Neuronal stem cell (in vitro differentiated cells): Measurements from ENCODE around the gene CNP.

Experiments used
- DNase-seq: peaks from one replicate; pipeline ENCODE4 v3.0.0-alpha.2; 2013; ENCODE audit warnings: low spot score
- H2AFZ ChIP-seq: one replicate; pipeline ENCODE4 v1.6.1; 2013; ENCODE audit warnings: mild to moderate bottlenecking, low read length, inconsistent platforms
- H2AK5ac ChIP-seq: 2 replicates; pipeline ENCODE4 v1.6.1; 2013; ENCODE audit warnings: low read depth, mild to moderate bottlenecking, inconsistent platforms, low read length, moderate library complexity, mixed read lengths
- H2BK120ac ChIP-seq: 2 replicates; pipeline ENCODE4 v1.6.1; 2013; ENCODE audit warnings: low read depth, mild to moderate bottlenecking, inconsistent platforms, low read length, moderate library complexity, mixed read lengths
- H2BK12ac ChIP-seq: one replicate; pipeline ENCODE4 v1.6.1; 2013; ENCODE audit warnings: low read length, inconsistent platforms
- H2BK15ac ChIP-seq: 2 replicates; pipeline ENCODE4 v1.6.1; 2013; ENCODE audit warnings: mild to moderate bottlenecking, low read length, inconsistent platforms, mixed read lengths
- H2BK5ac ChIP-seq: one replicate; pipeline ENCODE4 v1.6.1; 2013; ENCODE audit warnings: inconsistent platforms, mild to moderate bottlenecking, low read length, moderate library complexity
- H3K14ac ChIP-seq: one replicate; pipeline ENCODE4 v1.6.1; 2013; ENCODE audit warnings: low read length, inconsistent platforms
- H3K18ac ChIP-seq: 2 replicates; pipeline ENCODE4 v1.6.1; 2013; ENCODE audit warnings: low read length, inconsistent platforms
- H3K23ac ChIP-seq: 2 replicates; pipeline ENCODE4 v1.6.1; 2013; ENCODE audit warnings: low read depth, mild to moderate bottlenecking, mixed read lengths, low read length, inconsistent platforms; ENCODE audit not compliant: poor library complexity
- H3K27ac ChIP-seq: replicated peaks from 3 replicates; pipeline ENCODE4 v1.5.1; 2013; ENCODE audit warnings: low read length, inconsistent platforms
- H3K27me3 ChIP-seq, 3 experiments: 2 replicates each; pipeline ENCODE4 v1.6.1; 2013; ENCODE audit warnings: low read length in 3 of 3, mild to moderate bottlenecking in 2 of 3, inconsistent platforms in 1 of 3, low read depth in 1 of 3, mixed read lengths in 1 of 3, moderate library complexity in 1 of 3; ENCODE audit not compliant: control insufficient read depth in 3 of 3, insufficient read depth in 3 of 3
- H3K36me3 ChIP-seq, 2 donors: replicated peaks in 1 of 2; 2 replicates each; pipeline ENCODE4 v1.6.1; 2013; ENCODE audit warnings: low read length in 2 of 2; ENCODE audit not compliant: control insufficient read depth in 2 of 2, insufficient read depth in 2 of 2
- H3K4ac ChIP-seq: 2 replicates; pipeline ENCODE4 v1.6.1; 2013; ENCODE audit warnings: inconsistent platforms, mild to moderate bottlenecking, low read length, moderate library complexity
- H3K4me1 ChIP-seq, 2 donors: 1 replicate in 1 of 2; 2 replicates in 1 of 2; pipeline ENCODE4 v1.6.1; 2013; ENCODE audit warnings: low read length in 2 of 2, low read depth in 1 of 2; ENCODE audit not compliant: control insufficient read depth in 2 of 2, insufficient read depth in 1 of 2
- H3K4me2 ChIP-seq: one replicate; pipeline ENCODE4 v1.6.1; 2013; ENCODE audit warnings: mild to moderate bottlenecking, low read length, inconsistent platforms; ENCODE audit not compliant: insufficient read depth, poor library complexity, severe bottlenecking
- H3K4me3 ChIP-seq, 2 donors: 2 replicates each; pipeline ENCODE4 v1.5.1; 2013; ENCODE audit warnings: low read length in 2 of 2, mild to moderate bottlenecking in 2 of 2, inconsistent platforms in 1 of 2, moderate library complexity in 1 of 2
- H3K79me1 ChIP-seq: one replicate; pipeline ENCODE4 v1.6.1; 2013; ENCODE audit warnings: low read depth, mild to moderate bottlenecking, inconsistent platforms, low read length, moderate library complexity
- H3K9ac ChIP-seq: one replicate; pipeline ENCODE4 v1.6.1; 2013; ENCODE audit warnings: mild to moderate bottlenecking, low read depth, low read length, inconsistent platforms; ENCODE audit not compliant: poor library complexity
- H3K9me3 ChIP-seq, 2 donors: replicated peaks in 1 of 2; 2 replicates each; pipeline versions ENCODE3 to v1.6.1; 2013; ENCODE audit warnings: low read length in 2 of 2, mild to moderate bottlenecking in 2 of 2, inconsistent platforms in 1 of 2, low read depth in 1 of 2, mixed read lengths in 1 of 2, moderate library complexity in 1 of 2; ENCODE audit not compliant: control insufficient read depth in 2 of 2, insufficient read depth in 1 of 2
- H4K8ac ChIP-seq: one replicate; pipeline ENCODE4 v1.6.1; 2013; ENCODE audit warnings: low read depth, mild to moderate bottlenecking, inconsistent platforms, low read length, moderate library complexity
- H4K91ac ChIP-seq: one replicate; pipeline ENCODE4 v1.6.1; 2013; ENCODE audit warnings: low read length, low read depth, mild to moderate bottlenecking, inconsistent platforms; ENCODE audit not compliant: poor library complexity
- WGBS, 2 donors: extraction: QIAGEN DNeasy Blood & Tissue Kit; methylation state at CpG; one replicate each; pipeline ENCODE4 v1.1.7; 2013; ENCODE audit warnings: missing lambda C conversion rate in 2 of 2, mixed read lengths in 1 of 2; ENCODE audit not compliant: insufficient read length in 2 of 2, insufficient replicate concordance in 1 of 2; ENCODE audit errors: extremely low coverage in 2 of 2; 5-methylcytosine and 5-hydroxymethylcytosine counted together

Gene CNP

DNA sequence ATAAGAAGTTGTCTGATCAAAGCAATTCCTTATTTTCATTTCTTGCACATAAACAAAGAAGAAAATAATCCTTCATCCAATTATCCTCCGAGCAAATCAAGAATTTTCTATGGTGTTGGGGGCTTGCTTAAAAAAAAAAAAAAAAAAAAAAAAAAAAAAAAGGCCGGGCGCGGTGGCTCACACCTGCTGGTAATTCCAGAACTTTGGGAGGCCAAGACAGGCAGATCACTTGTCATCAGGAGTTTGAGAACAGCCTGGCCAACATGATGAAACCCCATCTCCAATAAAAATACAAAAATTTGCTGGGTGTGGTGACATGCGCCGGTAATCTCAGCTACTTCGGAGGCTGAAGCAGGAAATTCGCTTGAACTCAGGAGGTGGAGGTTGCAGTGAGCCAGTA lies 19.3 kb downstream of the CNP start:
- no peak overlapping the region for H2BK5ac ChIP-seq
- peaks cover 1% of the 10 kb centered on the region for H3K79me1 ChIP-seq
- no peak overlapping the region for H3K23ac ChIP-seq
- no peak overlapping the region for H2AFZ ChIP-seq
- no peak overlapping the region for H2BK12ac ChIP-seq
- H3K4me3 ChIP-seq, result no peak overlapping the region
- H3K27me3 ChIP-seq, result no peaks in the 10 kb centered on the region
- no peak overlapping the region for H3K4ac ChIP-seq
- H2BK15ac ChIP-seq, result no peak overlapping the region
- WGBS, 2 donors, result no CpG with 5 or more reads among the region's 8 CpGs
- no peak overlapping the region for H3K9ac ChIP-seq
- H3K18ac ChIP-seq, result no peak overlapping the region
- no peaks in the 10 kb centered on the region for H3K9me3 ChIP-seq
- no peak overlapping the region for H4K91ac ChIP-seq
- H3K27ac ChIP-seq, result no peak overlapping the region
- H3K36me3 ChIP-seq, result peaks cover 48 to 99% of the 10 kb centered on the region in 2 donors
- H3K4me1 ChIP-seq, result no peaks in the 10 kb centered on the region
- H4K8ac ChIP-seq, result no peak overlapping the region
- H3K14ac ChIP-seq, result no peak overlapping the region
- no peak for DNase-seq
- no peak overlapping the region for H2BK120ac ChIP-seq
- H2AK5ac ChIP-seq, result no peak overlapping the region
- H3K4me2 ChIP-seq, result no peak overlapping the region

- no peak overlapping the region for H3K14ac ChIP-seq
- H2BK120ac ChIP-seq, result no peak overlapping the region
- no peaks in the 10 kb centered on the region for H3K27me3 ChIP-seq
- no peak overlapping the region for H4K91ac ChIP-seq
- H3K4me2 ChIP-seq, result no peak overlapping the region
- peaks cover 1% of the 10 kb centered on the region for H3K79me1 ChIP-seq
- no peak overlapping the region for H3K9ac ChIP-seq
- no peak overlapping the region for H3K4ac ChIP-seq
- no CpG with 5 or more reads among the region's 1 CpG for WGBS, 2 donors
- H3K18ac ChIP-seq, result no peak overlapping the region
- H3K36me3 ChIP-seq, result peaks cover 46 to 99% of the 10 kb centered on the region in 2 donors
- H2AK5ac ChIP-seq, result no peak overlapping the region
- H3K4me3 ChIP-seq, result no peak overlapping the region
- H2BK5ac ChIP-seq, result no peak overlapping the region
- no peaks in the 10 kb centered on the region for H3K9me3 ChIP-seq
- H3K4me1 ChIP-seq, result no peaks in the 10 kb centered on the region
- H2AFZ ChIP-seq, result no peak overlapping the region
- no peak overlapping the region for H2BK15ac ChIP-seq
- no peak overlapping the region for H3K23ac ChIP-seq
- H4K8ac ChIP-seq, result no peak overlapping the region
- no peak for DNase-seq
- no peak overlapping the region for H3K27ac ChIP-seq
- H2BK12ac ChIP-seq, result no peak overlapping the region
These were observed 20.0 kb downstream of the CNP start for GRCh38 chr17:41986634-41987033.

DNA sequence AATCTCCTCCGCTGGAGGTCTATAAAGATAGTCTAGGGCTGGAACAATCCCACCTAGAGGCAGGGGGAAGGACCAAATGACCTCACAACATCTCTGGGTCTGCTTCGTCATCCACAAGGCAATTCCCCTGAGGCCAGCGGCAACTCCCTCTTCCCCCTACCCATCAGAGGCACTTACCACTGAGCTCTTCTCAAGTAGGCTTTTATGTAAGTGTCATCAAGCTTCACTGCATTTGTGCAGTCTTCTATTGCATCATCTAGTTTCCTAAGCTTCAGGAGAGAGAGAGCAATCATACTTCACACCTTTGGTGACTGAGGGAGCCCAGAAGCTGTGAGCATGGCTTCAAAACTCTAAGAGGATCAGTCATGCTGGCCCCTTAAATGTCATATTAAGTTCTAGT lies 21.0 kb downstream of the CNP start:
- H2BK15ac ChIP-seq, result no peak overlapping the region

DNA sequence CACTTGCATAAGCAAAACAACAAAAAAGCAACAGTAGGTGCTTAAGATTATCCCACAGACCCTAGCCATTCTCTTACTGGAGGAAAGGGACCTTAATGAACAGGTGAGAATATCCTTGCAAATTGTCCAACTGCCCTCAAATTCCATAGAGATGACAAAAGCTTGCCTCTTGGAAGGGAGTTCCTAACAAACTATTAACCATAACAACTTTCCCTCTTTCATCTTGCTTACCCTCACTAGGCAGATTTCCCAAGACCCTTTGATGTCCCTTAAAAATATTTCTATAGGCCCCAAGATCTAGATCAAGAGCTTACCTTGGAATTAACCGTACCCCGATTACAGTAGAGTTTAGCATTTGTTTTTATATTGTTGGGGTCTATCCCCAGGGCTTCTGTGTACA lies 21.8 kb downstream of the CNP start:
- Histone ChIP-seq H4K91ac (no peak overlapping the region), H3K27ac (no peak overlapping the region), H3K4me3 (no peak overlapping the region), H3K27me3 (no peaks in the 10 kb centered on the region), H3K36me3 (peaks cover 43 to 99% of the 10 kb centered on the region in 2 donors), H3K4ac (no peak overlapping the region), H3K23ac (no peak overlapping the region), H3K4me2 (no peak overlapping the region), H3K9me3 (no peaks in the 10 kb centered on the region), H3K79me1 (peaks cover 3% of the 10 kb centered on the region), H3K18ac (no peak overlapping the region), H3K4me1 (no peaks in the 10 kb centered on the region), H2BK5ac (no peak overlapping the region), H4K8ac (no peak overlapping the region), H2AK5ac (no peak overlapping the region), H2BK120ac (no peak overlapping the region), H3K14ac (no peak overlapping the region), H2AFZ (no peak overlapping the region), H3K9ac (no peak overlapping the region), H2BK15ac (no peak overlapping the region), H2BK12ac (no peak overlapping the region)
- no CpG with 5 or more reads among the region's 2 CpGs for WGBS, 2 donors
- DNase-seq, result no peak

More for the DNA sequence above, 21.0 kb downstream of the CNP start:
- H3K18ac ChIP-seq, result no peak overlapping the region
- H3K36me3 ChIP-seq, result peaks cover 42 to 99% of the 10 kb centered on the region in 2 donors
- no peak overlapping the region for H3K4me3 ChIP-seq
- no peak overlapping the region for H4K91ac ChIP-seq
- H2BK5ac ChIP-seq, result no peak overlapping the region
- no peak overlapping the region for H2BK12ac ChIP-seq
- H2AK5ac ChIP-seq, result no peak overlapping the region
- WGBS, 2 donors, result no CpG with 5 or more reads among the region's 3 CpGs
- H3K4ac ChIP-seq, result no peak overlapping the region
- no peaks in the 10 kb centered on the region for H3K9me3 ChIP-seq
- no peak overlapping the region for H3K4me2 ChIP-seq
- H2AFZ ChIP-seq, result no peak overlapping the region
- H3K14ac ChIP-seq, result no peak overlapping the region
- H4K8ac ChIP-seq, result no peak overlapping the region
- no peak overlapping the region for H3K9ac ChIP-seq
- H3K79me1 ChIP-seq, result peaks cover 3% of the 10 kb centered on the region
- H3K27me3 ChIP-seq, result no peaks in the 10 kb centered on the region
- DNase-seq, result no peak
- H2BK120ac ChIP-seq, result no peak overlapping the region
- no peaks in the 10 kb centered on the region for H3K4me1 ChIP-seq
- no peak overlapping the region for H3K23ac ChIP-seq
- no peak overlapping the region for H3K27ac ChIP-seq
